Measurements from ENCODE around the gene FBXL16. TPM values are rescaled to one million over a fixed set of nuclear protein-coding genes. Genes with fewer than 3 reads are reported as not detected.

Gene FBXL16
- total and polyA plus RNA-seq, 2 experiments from 2014 or later, result 8.9 to 12.6 TPM

DNA sequence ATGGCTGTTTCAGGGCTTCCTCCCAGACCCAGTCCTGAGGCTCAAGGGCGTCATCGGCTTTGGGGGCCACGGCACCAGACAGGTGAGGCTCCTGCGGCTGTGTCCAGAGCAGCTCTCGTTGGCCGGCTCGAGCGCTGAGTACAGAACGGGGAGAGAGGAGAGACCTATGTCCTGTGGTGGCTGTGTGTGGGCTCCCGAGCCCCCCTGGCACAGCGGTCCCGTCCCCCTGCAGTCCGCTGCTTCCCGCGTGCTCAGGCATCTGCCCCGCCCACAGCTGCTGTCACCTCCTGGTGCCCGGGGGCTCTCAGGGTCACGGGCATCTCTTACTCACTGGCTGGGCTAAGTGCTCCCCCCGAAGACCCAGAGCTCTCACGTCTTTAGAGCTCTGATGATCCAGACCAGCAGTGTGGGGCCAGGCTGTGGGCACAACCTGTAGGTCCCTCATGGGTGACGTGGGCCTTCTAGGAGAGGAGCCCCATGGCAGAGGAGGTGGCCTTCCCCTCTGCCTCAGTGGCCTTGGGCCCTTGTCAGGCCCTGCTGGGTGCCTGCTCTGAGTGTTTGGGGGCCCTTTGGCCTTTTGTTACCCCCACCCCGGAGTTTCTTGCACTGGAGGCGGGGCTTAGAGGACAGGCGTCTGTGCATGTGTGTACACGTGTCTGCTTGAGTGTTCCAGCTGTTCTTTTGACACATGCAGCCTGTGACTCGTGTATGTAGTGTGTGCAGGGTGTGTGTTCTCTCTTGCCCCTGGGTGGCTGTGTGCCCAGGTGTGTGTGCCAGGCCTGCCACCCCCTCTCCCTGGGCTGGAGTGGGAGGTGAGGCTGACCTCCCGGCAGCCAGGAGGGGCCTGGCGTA, 52.9 kb downstream of the FBXL16 start:
- Mint-ChIP-seq H3K4me3 (no peak overlapping the region), H3K27me3 (ENCODE audit: insufficient read depth, low read depth, poor library complexity) (peaks cover 5% of the 10 kb centered on the region), H3K4me1 (no peaks in the 10 kb centered on the region), H3K9me3 (no peaks in the 10 kb centered on the region), H3K27ac (no peak overlapping the region), H3K36me3 (ENCODE audit: low read depth) (no peaks in the 10 kb centered on the region; the same call in 2 of the 3 replicates)
- H3K4me3 ChIP-seq, result no peak overlapping the region
- DNase-seq (ENCODE audit: low spot score), result no peak
- no peak overlapping the region for H3K27ac ChIP-seq (ENCODE audit: low read depth)
- no peak overlapping the region for H2AFZ ChIP-seq
- H3K79me2 ChIP-seq (replicated peaks; ENCODE audit: insufficient read depth), result no peaks in the 10 kb centered on the region
- H3F3A ChIP-seq (replicated peaks; ENCODE audit: low read depth), result peaks cover 11% of the 10 kb centered on the region; the same call in 1 of the 2 replicates
- H3K4me2 ChIP-seq, result no peak overlapping the region
- TF ChIP-seq JUNB (IDR thresholded peaks at IDR 0.05; ENCODE audit: unreplicated experiment) (no peak), CREB1 (CRISPR knock-in tag; IDR thresholded peaks at IDR 0.05; ENCODE audit: low read depth) (no peak), ZNF114 (CRISPR knock-in tag; IDR thresholded peaks at IDR 0.05) (no peak), EZH2 (IDR thresholded peaks at IDR 0.05; ENCODE audit: low read depth, unreplicated experiment) (no peak), EZH2phosphoT487 (IDR thresholded peaks at IDR 0.05; ENCODE audit: unreplicated experiment) (no peak), NANOG (IDR thresholded peaks at IDR 0.05; ENCODE audit: borderline replicate concordance) (no peak), POLR2AphosphoS5 (IDR thresholded peaks at IDR 0.05; ENCODE audit: low read depth) (no peak), STAT1 (IDR thresholded peaks at IDR 0.05; ENCODE audit: unreplicated experiment) (no peak), ZNF331 (CRISPR knock-in tag; IDR thresholded peaks at IDR 0.05; ENCODE audit: low read depth) (no peak)
- TF ChIP-seq, protein P1, sequence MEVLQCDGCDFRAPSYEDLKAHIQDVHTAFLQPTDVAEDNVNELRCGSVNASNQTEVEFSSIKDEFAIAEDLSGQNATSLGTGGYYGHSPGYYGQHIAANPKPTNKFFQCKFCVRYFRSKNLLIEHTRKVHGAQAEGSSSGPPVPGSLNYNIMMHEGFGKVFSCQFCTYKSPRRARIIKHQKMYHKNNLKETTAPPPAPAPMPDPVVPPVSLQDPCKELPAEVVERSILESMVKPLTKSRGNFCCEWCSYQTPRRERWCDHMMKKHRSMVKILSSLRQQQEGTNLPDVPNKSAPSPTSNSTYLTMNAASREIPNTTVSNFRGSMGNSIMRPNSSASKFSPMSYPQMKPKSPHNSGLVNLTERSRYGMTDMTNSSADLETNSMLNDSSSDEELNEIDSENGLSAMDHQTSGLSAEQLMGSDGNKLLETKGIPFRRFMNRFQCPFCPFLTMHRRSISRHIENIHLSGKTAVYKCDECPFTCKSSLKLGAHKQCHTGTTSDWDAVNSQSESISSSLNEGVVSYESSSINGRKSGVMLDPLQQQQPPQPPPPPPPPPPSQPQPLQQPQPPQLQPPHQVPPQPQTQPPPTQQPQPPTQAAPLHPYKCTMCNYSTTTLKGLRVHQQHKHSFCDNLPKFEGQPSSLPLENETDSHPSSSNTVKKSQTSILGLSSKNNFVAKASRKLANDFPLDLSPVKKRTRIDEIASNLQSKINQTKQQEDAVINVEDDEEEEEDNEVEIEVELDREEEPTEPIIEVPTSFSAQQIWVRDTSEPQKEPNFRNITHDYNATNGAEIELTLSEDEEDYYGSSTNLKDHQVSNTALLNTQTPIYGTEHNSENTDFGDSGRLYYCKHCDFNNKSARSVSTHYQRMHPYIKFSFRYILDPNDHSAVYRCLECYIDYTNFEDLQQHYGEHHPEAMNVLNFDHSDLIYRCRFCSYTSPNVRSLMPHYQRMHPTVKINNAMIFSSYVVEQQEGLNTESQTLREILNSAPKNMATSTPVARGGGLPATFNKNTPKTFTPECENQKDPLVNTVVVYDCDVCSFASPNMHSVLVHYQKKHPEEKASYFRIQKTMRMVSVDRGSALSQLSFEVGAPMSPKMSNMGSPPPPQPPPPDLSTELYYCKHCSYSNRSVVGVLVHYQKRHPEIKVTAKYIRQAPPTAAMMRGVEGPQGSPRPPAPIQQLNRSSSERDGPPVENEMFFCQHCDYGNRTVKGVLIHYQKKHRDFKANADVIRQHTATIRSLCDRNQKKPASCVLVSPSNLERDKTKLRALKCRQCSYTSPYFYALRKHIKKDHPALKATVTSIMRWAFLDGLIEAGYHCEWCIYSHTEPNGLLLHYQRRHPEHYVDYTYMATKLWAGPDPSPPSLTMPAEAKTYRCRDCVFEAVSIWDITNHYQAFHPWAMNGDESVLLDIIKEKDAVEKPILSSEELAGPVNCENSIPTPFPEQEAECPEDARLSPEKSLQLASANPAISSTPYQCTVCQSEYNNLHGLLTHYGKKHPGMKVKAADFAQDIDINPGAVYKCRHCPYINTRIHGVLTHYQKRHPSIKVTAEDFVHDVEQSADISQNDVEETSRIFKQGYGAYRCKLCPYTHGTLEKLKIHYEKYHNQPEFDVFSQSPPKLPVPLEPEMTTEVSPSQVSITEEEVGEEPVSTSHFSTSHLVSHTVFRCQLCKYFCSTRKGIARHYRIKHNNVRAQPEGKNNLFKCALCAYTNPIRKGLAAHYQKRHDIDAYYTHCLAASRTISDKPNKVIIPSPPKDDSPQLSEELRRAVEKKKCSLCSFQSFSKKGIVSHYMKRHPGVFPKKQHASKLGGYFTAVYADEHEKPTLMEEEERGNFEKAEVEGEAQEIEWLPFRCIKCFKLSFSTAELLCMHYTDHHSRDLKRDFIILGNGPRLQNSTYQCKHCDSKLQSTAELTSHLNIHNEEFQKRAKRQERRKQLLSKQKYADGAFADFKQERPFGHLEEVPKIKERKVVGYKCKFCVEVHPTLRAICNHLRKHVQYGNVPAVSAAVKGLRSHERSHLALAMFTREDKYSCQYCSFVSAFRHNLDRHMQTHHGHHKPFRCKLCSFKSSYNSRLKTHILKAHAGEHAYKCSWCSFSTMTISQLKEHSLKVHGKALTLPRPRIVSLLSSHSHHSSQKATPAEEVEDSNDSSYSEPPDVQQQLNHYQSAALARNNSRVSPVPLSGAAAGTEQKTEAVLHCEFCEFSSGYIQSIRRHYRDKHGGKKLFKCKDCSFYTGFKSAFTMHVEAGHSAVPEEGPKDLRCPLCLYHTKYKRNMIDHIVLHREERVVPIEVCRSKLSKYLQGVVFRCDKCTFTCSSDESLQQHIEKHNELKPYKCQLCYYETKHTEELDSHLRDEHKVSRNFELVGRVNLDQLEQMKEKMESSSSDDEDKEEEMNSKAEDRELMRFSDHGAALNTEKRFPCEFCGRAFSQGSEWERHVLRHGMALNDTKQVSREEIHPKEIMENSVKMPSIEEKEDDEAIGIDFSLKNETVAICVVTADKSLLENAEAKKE (CRISPR knock-in tag; IDR thresholded peaks at IDR 0.05), result no peak
- TF ChIP-seq, protein P2, sequence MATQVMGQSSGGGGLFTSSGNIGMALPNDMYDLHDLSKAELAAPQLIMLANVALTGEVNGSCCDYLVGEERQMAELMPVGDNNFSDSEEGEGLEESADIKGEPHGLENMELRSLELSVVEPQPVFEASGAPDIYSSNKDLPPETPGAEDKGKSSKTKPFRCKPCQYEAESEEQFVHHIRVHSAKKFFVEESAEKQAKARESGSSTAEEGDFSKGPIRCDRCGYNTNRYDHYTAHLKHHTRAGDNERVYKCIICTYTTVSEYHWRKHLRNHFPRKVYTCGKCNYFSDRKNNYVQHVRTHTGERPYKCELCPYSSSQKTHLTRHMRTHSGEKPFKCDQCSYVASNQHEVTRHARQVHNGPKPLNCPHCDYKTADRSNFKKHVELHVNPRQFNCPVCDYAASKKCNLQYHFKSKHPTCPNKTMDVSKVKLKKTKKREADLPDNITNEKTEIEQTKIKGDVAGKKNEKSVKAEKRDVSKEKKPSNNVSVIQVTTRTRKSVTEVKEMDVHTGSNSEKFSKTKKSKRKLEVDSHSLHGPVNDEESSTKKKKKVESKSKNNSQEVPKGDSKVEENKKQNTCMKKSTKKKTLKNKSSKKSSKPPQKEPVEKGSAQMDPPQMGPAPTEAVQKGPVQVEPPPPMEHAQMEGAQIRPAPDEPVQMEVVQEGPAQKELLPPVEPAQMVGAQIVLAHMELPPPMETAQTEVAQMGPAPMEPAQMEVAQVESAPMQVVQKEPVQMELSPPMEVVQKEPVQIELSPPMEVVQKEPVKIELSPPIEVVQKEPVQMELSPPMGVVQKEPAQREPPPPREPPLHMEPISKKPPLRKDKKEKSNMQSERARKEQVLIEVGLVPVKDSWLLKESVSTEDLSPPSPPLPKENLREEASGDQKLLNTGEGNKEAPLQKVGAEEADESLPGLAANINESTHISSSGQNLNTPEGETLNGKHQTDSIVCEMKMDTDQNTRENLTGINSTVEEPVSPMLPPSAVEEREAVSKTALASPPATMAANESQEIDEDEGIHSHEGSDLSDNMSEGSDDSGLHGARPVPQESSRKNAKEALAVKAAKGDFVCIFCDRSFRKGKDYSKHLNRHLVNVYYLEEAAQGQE (IDR thresholded peaks at IDR 0.05; ENCODE audit: unreplicated experiment), result no peak
- TF ChIP-seq, protein P3, sequence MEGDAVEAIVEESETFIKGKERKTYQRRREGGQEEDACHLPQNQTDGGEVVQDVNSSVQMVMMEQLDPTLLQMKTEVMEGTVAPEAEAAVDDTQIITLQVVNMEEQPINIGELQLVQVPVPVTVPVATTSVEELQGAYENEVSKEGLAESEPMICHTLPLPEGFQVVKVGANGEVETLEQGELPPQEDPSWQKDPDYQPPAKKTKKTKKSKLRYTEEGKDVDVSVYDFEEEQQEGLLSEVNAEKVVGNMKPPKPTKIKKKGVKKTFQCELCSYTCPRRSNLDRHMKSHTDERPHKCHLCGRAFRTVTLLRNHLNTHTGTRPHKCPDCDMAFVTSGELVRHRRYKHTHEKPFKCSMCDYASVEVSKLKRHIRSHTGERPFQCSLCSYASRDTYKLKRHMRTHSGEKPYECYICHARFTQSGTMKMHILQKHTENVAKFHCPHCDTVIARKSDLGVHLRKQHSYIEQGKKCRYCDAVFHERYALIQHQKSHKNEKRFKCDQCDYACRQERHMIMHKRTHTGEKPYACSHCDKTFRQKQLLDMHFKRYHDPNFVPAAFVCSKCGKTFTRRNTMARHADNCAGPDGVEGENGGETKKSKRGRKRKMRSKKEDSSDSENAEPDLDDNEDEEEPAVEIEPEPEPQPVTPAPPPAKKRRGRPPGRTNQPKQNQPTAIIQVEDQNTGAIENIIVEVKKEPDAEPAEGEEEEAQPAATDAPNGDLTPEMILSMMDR (conservative IDR thresholded peaks at IDR 0.05; ENCODE audit: low read depth in 2 of 2), result no peak
- TF ChIP-seq, protein P4, sequence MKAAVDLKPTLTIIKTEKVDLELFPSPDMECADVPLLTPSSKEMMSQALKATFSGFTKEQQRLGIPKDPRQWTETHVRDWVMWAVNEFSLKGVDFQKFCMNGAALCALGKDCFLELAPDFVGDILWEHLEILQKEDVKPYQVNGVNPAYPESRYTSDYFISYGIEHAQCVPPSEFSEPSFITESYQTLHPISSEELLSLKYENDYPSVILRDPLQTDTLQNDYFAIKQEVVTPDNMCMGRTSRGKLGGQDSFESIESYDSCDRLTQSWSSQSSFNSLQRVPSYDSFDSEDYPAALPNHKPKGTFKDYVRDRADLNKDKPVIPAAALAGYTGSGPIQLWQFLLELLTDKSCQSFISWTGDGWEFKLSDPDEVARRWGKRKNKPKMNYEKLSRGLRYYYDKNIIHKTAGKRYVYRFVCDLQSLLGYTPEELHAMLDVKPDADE (IDR thresholded peaks at IDR 0.05), result no peak
- H4K20me1 ChIP-seq (replicated peaks; ENCODE audit: insufficient read depth), result no peaks in the 10 kb centered on the region
- no peak for ATAC-seq
- H3K9me2 ChIP-seq (ENCODE audit: insufficient read depth), result no peaks in the 10 kb centered on the region
- no peaks in the 10 kb centered on the region for H3K27me3 ChIP-seq (ENCODE audit: insufficient read depth)
- H3K4me1 ChIP-seq (ENCODE audit: insufficient read depth), result no peaks in the 10 kb centered on the region; the same call in 1 of the 2 replicates
- no peaks in the 10 kb centered on the region for H3K36me3 ChIP-seq (ENCODE audit: insufficient read depth)

Measured in GM23338 (cell line).